Esophagus muscularis mucosa (tissue), 4 donors: Measurements from ENCODE around the gene GEMIN5.

Experiments
- EP300 ChIP-seq: sonication (generic); formaldehyde crosslinking; IDR thresholded peaks from one replicate; pipeline ENCODE4 v1.6.1; 2017; ENCODE audit warnings: antibody characterized with exemption
- POLR2A ChIP-seq: fragments of 450-650 bp; IDR thresholded peaks from one replicate; pipeline ENCODE4 v1.6.1; 2017; ENCODE audit warnings: antibody characterized with exemption, moderate library complexity, mild to moderate bottlenecking, low read depth
- TF ChIP-seq, protein P1 (sequence below), 3 experiments: fragments of 200-600 bp in 2 of 3; fragments of 450-650 bp in 1 of 3; sonication (generic) in 2 of 3; IDR thresholded peaks; one replicate each; pipeline ENCODE4 v1.5.1; 2017 to 2019; ENCODE audit warnings: antibody characterized with exemption in 3 of 3, mild to moderate bottlenecking in 2 of 3, moderate library complexity in 1 of 3

DNA sequence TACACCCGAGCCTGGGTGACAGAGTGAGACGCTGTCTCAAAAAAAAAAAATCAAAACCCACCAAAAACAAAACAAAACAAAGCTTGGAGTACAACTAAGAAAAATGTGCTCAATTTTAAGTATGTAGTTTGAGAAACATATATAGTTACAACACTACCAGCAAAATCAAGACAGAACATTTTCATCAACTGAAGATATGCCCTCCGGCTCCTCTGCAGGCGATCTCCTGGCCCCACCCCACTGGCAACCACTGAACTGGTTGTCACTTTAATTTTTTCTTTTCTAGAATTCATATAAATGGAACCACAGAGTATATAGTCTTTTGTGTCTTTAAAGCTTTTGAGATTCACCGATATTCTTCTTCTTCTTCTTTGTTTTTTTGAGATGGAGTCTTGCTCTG is 44.6 kb downstream of the GEMIN5 start:
- TF ChIP-seq EP300 (no peak), POLR2A (no peak)
- TF ChIP-seq, protein P1, sequence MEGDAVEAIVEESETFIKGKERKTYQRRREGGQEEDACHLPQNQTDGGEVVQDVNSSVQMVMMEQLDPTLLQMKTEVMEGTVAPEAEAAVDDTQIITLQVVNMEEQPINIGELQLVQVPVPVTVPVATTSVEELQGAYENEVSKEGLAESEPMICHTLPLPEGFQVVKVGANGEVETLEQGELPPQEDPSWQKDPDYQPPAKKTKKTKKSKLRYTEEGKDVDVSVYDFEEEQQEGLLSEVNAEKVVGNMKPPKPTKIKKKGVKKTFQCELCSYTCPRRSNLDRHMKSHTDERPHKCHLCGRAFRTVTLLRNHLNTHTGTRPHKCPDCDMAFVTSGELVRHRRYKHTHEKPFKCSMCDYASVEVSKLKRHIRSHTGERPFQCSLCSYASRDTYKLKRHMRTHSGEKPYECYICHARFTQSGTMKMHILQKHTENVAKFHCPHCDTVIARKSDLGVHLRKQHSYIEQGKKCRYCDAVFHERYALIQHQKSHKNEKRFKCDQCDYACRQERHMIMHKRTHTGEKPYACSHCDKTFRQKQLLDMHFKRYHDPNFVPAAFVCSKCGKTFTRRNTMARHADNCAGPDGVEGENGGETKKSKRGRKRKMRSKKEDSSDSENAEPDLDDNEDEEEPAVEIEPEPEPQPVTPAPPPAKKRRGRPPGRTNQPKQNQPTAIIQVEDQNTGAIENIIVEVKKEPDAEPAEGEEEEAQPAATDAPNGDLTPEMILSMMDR (IDR thresholded peaks at IDR 0.05) = no peak
